Activated B cell treated with CpG ODN at 0.5 μM for 24 hours (primary cell): ENCODE data around the gene GET4. TPM values are rescaled to one million over a fixed set of nuclear protein-coding genes. Genes with fewer than 3 reads are reported as not detected.

Experiments
- ATAC-seq: fragments of 200-7000 bp; cut with Tn5 transposase; one replicate; pipeline ENCODE4 v1.10.0; 2021; ENCODE audit warnings: low read depth, mild to moderate bottlenecking, moderate library complexity
- CTCF ChIA-PET: fragments of 350-600 bp; sonication (Branson Sonifier 250); formaldehyde crosslinking; loops from one replicate; lab custom pipeline; 2021; ENCODE audit warnings: antibody characterized with exemption; lab: Charles Lee
- POLR2A ChIA-PET: fragments of 350-600 bp; sonication (Branson Sonifier 250); formaldehyde crosslinking; loops from one replicate; lab custom pipeline; 2021; ENCODE audit warnings: antibody characterized with exemption; lab: Charles Lee
- DNase-seq: peaks from one replicate; pipeline ENCODE4 v3.0.0; 2022
- H3K27ac Mint-ChIP-seq: one replicate; pipeline ENCODE4 v1.8.0; 2020; ENCODE audit warnings: mixed read lengths
- H3K27me3 Mint-ChIP-seq: one replicate; pipeline ENCODE4 v1.8.0; 2021; ENCODE audit warnings: mixed read lengths
- H3K36me3 Mint-ChIP-seq: one replicate; pipeline ENCODE4 v1.8.0; 2021; ENCODE audit warnings: low read depth, mixed read lengths
- H3K4me1 Mint-ChIP-seq: one replicate; pipeline ENCODE4 v1.8.0; 2021; ENCODE audit warnings: mixed read lengths
- H3K4me3 Mint-ChIP-seq: one replicate; pipeline ENCODE4 v1.8.0; 2020; ENCODE audit warnings: mild to moderate bottlenecking, mixed read lengths
- H3K9me3 Mint-ChIP-seq: one replicate; pipeline ENCODE4 v1.8.0; 2020; ENCODE audit warnings: mixed read lengths
- intact Hi-C: fragments of 100-400 bp; cut with micrococcal nuclease; formaldehyde crosslinking; loops from one replicate; pipeline ENCODE4 v1.15.1; 2024
- total RNA-seq: library from RNA; stranded (reverse); gene quantifications from 2 replicates; pipeline ENCODE4 v1.2.3, GENCODE V29; 2022
- TF ChIP-seq, protein P1 (sequence below): fragments of 200-600 bp; IDR thresholded peaks from one replicate; pipeline ENCODE4 v1.8.0; 2022; ENCODE audit warnings: antibody characterized with exemption, mild to moderate bottlenecking

The GET4 gene
- total RNA-seq, 1 donor from 2014 or later = 41.4 TPM

GRCh38 chr7:929311-929711 lies 53.0 kb downstream of the GET4 start:
- CTCF ChIA-PET = interaction anchor here (0.8 kb wide), 1 partner anchor 65 kb away, joined by 3 read pairs; no protein-coding TSS in a partner anchor
- POLR2A ChIA-PET = interaction anchor here (0.7 to 1.8 kb wide), 4 partner anchors 20 to 46 kb away, joined by 4 to 9 read pairs (median 6); partner anchors contain the start of gene COX19
- TF ChIP-seq, protein P1, sequence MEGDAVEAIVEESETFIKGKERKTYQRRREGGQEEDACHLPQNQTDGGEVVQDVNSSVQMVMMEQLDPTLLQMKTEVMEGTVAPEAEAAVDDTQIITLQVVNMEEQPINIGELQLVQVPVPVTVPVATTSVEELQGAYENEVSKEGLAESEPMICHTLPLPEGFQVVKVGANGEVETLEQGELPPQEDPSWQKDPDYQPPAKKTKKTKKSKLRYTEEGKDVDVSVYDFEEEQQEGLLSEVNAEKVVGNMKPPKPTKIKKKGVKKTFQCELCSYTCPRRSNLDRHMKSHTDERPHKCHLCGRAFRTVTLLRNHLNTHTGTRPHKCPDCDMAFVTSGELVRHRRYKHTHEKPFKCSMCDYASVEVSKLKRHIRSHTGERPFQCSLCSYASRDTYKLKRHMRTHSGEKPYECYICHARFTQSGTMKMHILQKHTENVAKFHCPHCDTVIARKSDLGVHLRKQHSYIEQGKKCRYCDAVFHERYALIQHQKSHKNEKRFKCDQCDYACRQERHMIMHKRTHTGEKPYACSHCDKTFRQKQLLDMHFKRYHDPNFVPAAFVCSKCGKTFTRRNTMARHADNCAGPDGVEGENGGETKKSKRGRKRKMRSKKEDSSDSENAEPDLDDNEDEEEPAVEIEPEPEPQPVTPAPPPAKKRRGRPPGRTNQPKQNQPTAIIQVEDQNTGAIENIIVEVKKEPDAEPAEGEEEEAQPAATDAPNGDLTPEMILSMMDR = no peak
- no peaks in the 10 kb centered on the region for H3K36me3 Mint-ChIP-seq
- no peak for DNase-seq
- no peak overlapping the region for H3K4me3 Mint-ChIP-seq
- ATAC-seq = no peak
- H3K27ac Mint-ChIP-seq = no peak overlapping the region
- H3K4me1 Mint-ChIP-seq = peaks cover 34% of the 10 kb centered on the region
- no peaks in the 10 kb centered on the region for H3K27me3 Mint-ChIP-seq
- no peaks in the 10 kb centered on the region for H3K9me3 Mint-ChIP-seq
- intact Hi-C loops = no loop called here

GRCh38 chr7:930975-931758 lies 54.8 kb downstream of the GET4 start:
- no peak for DNase-seq
- Mint-ChIP-seq H3K4me1 (peaks cover 28% of the 10 kb centered on the region), H3K4me3 (no peak overlapping the region), H3K27me3 (no peaks in the 10 kb centered on the region), H3K9me3 (no peaks in the 10 kb centered on the region), H3K27ac (no peak overlapping the region), H3K36me3 (no peaks in the 10 kb centered on the region)
- CTCF ChIA-PET = no interaction called here
- POLR2A ChIA-PET = interaction anchor here (1.1 to 1.7 kb wide), 2 partner anchors 8 to 44 kb away, joined by 3 to 4 read pairs; partner anchors contain the start of gene COX19
- intact Hi-C loops = no loop called here
- TF ChIP-seq, protein P1 = no peak
- no peak for ATAC-seq

DNA sequence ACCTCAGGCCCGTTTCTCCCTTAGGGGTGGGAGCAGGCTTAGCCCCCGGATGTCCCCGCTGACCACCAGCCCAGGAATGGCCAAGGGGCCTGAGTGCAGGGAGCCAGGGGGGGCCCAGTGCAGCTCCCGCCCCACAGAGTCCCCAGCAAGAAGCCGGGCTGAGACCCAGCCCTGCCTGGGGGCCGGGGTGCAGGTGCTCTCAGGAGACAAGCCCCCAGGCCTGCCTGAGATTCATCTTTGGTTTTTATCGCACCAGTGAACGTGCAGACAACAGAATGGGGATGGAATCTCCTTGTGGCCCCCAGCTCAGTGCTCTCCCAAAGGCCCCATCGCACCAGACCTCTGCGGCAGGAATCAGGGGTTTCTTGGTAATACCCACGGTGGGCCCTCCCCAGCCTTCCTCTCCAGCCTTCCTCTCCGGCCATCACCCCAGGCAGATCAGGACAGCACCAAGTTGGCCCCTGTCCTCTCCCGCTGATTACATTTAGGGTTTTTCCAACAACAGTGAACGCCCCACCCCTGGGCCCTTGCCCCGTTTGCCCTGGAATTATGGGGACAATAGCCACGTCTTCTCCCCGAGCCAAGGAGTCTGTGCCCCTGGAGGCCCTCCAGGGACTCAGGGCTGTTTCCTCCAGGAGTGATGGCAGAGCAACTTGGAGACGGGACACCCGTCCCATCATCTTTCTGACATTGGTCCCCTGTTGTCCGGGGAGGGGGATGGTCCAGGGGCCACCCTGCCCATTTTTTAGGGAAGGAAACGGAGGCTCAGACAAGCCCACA lies 55.7 kb downstream of the GET4 start:
- Mint-ChIP-seq H3K4me3 (no peak overlapping the region), H3K27me3 (no peaks in the 10 kb centered on the region), H3K4me1 (peaks cover 33% of the 10 kb centered on the region), H3K27ac (no peak overlapping the region), H3K36me3 (no peaks in the 10 kb centered on the region), H3K9me3 (no peaks in the 10 kb centered on the region)
- TF ChIP-seq, protein P1 = no peak
- ChIA-PET POLR2A (interaction anchor here (1.1 kb wide), 1 partner anchor 9 kb away, joined by 3 read pairs; no protein-coding TSS in a partner anchor), CTCF (no interaction called here)
- ATAC-seq (no peak), DNase-seq (no peak)
- intact Hi-C loops = no loop called here

- Mint-ChIP-seq H3K27me3 (no peaks in the 10 kb centered on the region), H3K4me1 (peaks cover 33% of the 10 kb centered on the region), H3K27ac (no peak overlapping the region), H3K9me3 (no peaks in the 10 kb centered on the region), H3K4me3 (no peak overlapping the region), H3K36me3 (no peaks in the 10 kb centered on the region)
- TF ChIP-seq, protein P1 = no peak
- intact Hi-C loops = no loop called here
- POLR2A ChIA-PET = no interaction called here
- CTCF ChIA-PET = no interaction called here
- ATAC-seq (no peak), DNase-seq (no peak)
Observed at GRCh38 chr7:932651-932975, 56.3 kb downstream of the GET4 start.
